PFSK-1 (cell line): ENCODE measurements around the gene DAZL.

Source experiments
- FOXP2 ChIP-seq: optimal IDR thresholded peaks from 2 replicates; pipeline ENCODE3; 2011; ENCODE audit warnings: borderline replicate concordance, control low read depth, inconsistent platforms; ENCODE audit not compliant: insufficient read depth; ENCODE audit errors: extremely low read length, extremely low read depth
- POLR2AphosphoS5 ChIP-seq: IDR thresholded peaks from 2 replicates; pipeline ENCODE4 v1.6.1; 2012; ENCODE audit warnings: low read depth, mild to moderate bottlenecking, control low read depth, low read length, moderate library complexity
- SIN3A ChIP-seq: IDR thresholded peaks from 2 replicates; pipeline ENCODE4 v1.6.1; 2012; ENCODE audit warnings: mild to moderate bottlenecking, low read length, moderate library complexity, borderline replicate concordance; ENCODE audit not compliant: insufficient read depth
- TAF1 ChIP-seq: IDR thresholded peaks from 2 replicates; pipeline ENCODE4 v1.6.1; 2012; ENCODE audit warnings: low read length, control low read depth, borderline replicate concordance; ENCODE audit not compliant: insufficient read depth
- TF ChIP-seq, protein P1 (sequence below), 2 experiments: IDR thresholded peaks; 2 replicates each; pipeline versions ENCODE4 v1.6.1 to v1.8.0; 2011 to 2012; ENCODE audit warnings: low read depth in 2 of 2, low read length in 2 of 2, control low read depth in 1 of 2, inconsistent platforms in 1 of 2, mild to moderate bottlenecking in 1 of 2, moderate library complexity in 1 of 2; ENCODE audit not compliant: insufficient read depth in 1 of 2

DAZL gene

DNA sequence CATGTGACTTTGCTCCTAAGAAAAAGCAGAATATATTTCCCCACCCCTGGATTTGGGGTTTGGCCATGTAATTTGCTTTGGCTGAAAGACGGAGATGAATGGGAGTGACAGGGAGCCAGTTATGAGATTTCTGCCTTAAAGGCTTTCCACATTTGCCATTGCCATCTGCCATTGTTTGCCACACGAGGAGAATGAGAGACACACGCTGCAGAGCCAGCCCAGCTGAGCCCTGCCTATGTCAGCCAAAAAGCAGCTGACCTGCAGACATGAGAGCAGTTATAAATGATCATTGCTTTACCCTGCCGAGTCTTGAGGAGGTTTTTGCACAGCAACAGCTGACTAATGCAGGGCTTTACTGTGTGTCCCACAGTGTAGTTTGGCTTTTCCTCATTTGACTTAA lies 51.1 kb downstream of the DAZL start:
- TF ChIP-seq TAF1 (no peak), SIN3A (no peak), FOXP2 (no peak), POLR2AphosphoS5 (no peak)
- TF ChIP-seq, protein P1, sequence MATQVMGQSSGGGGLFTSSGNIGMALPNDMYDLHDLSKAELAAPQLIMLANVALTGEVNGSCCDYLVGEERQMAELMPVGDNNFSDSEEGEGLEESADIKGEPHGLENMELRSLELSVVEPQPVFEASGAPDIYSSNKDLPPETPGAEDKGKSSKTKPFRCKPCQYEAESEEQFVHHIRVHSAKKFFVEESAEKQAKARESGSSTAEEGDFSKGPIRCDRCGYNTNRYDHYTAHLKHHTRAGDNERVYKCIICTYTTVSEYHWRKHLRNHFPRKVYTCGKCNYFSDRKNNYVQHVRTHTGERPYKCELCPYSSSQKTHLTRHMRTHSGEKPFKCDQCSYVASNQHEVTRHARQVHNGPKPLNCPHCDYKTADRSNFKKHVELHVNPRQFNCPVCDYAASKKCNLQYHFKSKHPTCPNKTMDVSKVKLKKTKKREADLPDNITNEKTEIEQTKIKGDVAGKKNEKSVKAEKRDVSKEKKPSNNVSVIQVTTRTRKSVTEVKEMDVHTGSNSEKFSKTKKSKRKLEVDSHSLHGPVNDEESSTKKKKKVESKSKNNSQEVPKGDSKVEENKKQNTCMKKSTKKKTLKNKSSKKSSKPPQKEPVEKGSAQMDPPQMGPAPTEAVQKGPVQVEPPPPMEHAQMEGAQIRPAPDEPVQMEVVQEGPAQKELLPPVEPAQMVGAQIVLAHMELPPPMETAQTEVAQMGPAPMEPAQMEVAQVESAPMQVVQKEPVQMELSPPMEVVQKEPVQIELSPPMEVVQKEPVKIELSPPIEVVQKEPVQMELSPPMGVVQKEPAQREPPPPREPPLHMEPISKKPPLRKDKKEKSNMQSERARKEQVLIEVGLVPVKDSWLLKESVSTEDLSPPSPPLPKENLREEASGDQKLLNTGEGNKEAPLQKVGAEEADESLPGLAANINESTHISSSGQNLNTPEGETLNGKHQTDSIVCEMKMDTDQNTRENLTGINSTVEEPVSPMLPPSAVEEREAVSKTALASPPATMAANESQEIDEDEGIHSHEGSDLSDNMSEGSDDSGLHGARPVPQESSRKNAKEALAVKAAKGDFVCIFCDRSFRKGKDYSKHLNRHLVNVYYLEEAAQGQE (IDR thresholded peaks at IDR 0.05; ENCODE audit: insufficient read depth in 1 of 2, low read depth in 2 of 2, low read length in 2 of 2) = no peak

- TF ChIP-seq, protein P1 (IDR thresholded peaks at IDR 0.05; ENCODE audit: insufficient read depth in 1 of 2, low read depth in 2 of 2, low read length in 2 of 2) = no peak
- no peak for TF ChIP-seq POLR2AphosphoS5
- TF ChIP-seq TAF1 = no peak
- no peak for TF ChIP-seq SIN3A
- no peak for TF ChIP-seq FOXP2
Observed at GRCh38 chr3:16552757-16553156, 52.5 kb downstream of the DAZL start.

- no peak for TF ChIP-seq SIN3A
- no peak for TF ChIP-seq POLR2AphosphoS5
- TF ChIP-seq FOXP2 = no peak
- TF ChIP-seq TAF1 = no peak
- TF ChIP-seq, protein P1 (IDR thresholded peaks at IDR 0.05; ENCODE audit: insufficient read depth in 1 of 2, low read depth in 2 of 2, low read length in 2 of 2) = no peak
Observed at GRCh38 chr3:16551342-16551976, 53.8 kb downstream of the DAZL start.

- TF ChIP-seq SIN3A (no peak), FOXP2 (no peak), TAF1 (no peak), POLR2AphosphoS5 (no peak)
- TF ChIP-seq, protein P1 (IDR thresholded peaks at IDR 0.05; ENCODE audit: insufficient read depth in 1 of 2, low read depth in 2 of 2, low read length in 2 of 2) = no peak
Observed at GRCh38 chr3:16550676-16551341, 54.4 kb downstream of the DAZL start.
